Measurements from ENCODE around the gene DIS3L2. TPM values are rescaled to one million over a fixed set of nuclear protein-coding genes. Genes with fewer than 3 reads are reported as not detected.
"Not testable (repeated sequence)": the region's sequence is repeated elsewhere in the genome, so short reads cannot be mapped to it uniquely, and the experiment has no call there.

Gene DIS3L2
- total RNA-seq, 6 donors from 2014 or later = 31.2 to 98.5 (median 50.3) TPM

DNA sequence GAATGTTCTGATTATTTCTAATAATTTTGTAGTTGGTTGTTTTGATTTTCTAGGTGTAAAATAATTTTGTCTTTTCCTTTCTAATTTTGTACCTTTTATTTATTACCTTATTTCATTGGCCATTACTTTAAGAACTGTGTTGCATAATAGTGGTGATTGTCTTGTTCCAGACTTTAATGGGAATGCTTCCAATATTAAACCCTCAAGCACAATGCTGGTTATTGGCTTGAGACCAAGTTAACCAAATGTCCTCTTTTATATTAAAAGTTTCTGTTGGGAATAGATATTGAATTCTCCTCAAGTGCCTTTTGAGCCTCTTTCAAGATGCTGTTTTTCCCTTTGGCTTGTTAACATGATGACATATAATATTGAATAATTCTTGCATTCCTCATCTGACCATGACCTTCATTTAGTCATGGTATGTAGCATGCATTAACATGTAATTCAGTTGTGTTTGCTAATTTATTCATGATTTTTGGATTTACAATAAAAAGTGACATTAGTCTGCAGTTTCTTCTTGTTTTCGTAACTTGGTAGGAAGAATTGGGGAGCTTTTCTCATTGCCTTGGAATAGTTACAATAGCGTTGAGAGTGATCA is 141.7 kb downstream of the DIS3L2 start:
- Histone ChIP-seq H3K4me3 (no peak overlapping the region), H3K36me3 (no peaks in the 10 kb centered on the region), H3K9me3 (no peaks in the 10 kb centered on the region), H3K27me3 (no peaks in the 10 kb centered on the region), H3K4me1 (no peaks in the 10 kb centered on the region), H3K27ac (no peak overlapping the region)
- DNase-seq = no peak
- 98% methylated on average over 2 of the region's 2 CpGs for WGBS, 2 donors
- no peak for ATAC-seq (ENCODE audit: low FRiP score in 2 of 2)
- TF ChIP-seq POLR2AphosphoS5 (IDR thresholded peaks at IDR 0.05) (no peak), EP300 (IDR thresholded peaks at IDR 0.05) (no peak), POLR2A (IDR thresholded peaks at IDR 0.05) (no peak)
- TF ChIP-seq, protein P1, sequence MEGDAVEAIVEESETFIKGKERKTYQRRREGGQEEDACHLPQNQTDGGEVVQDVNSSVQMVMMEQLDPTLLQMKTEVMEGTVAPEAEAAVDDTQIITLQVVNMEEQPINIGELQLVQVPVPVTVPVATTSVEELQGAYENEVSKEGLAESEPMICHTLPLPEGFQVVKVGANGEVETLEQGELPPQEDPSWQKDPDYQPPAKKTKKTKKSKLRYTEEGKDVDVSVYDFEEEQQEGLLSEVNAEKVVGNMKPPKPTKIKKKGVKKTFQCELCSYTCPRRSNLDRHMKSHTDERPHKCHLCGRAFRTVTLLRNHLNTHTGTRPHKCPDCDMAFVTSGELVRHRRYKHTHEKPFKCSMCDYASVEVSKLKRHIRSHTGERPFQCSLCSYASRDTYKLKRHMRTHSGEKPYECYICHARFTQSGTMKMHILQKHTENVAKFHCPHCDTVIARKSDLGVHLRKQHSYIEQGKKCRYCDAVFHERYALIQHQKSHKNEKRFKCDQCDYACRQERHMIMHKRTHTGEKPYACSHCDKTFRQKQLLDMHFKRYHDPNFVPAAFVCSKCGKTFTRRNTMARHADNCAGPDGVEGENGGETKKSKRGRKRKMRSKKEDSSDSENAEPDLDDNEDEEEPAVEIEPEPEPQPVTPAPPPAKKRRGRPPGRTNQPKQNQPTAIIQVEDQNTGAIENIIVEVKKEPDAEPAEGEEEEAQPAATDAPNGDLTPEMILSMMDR (IDR thresholded peaks at IDR 0.05) = no peak

DNA sequence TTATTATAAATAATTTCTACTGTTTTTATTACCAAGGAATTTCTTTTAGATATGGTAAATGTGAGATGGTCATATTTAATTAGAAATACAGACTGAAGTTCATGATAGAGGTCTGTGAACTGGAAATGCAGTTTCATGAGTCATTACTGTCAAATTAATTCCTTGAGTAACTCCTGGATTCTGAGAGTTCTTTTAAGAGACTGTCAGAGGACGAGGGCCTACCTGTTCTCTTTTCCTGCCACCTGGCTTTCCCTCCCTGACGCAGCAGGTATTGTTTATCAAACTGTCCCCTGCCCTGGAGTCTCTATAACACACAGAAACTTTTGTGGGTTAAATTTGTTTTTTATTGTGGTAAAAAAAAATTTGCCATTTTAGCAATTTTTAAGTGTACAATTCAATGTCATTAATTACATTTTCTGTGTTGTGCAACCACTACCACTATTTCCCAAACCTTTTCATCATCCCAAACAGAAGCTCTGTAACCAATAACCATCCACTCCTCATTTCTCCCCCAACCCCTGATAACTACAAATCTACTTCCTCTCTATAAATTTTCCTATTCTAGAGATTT is 142.6 kb downstream of the DIS3L2 start:
- no peaks in the 10 kb centered on the region for H3K9me3 ChIP-seq
- H3K27ac ChIP-seq = no peak overlapping the region
- H3K27me3 ChIP-seq = no peaks in the 10 kb centered on the region
- no peak for ATAC-seq (ENCODE audit: low FRiP score in 2 of 2)
- H3K36me3 ChIP-seq = no peaks in the 10 kb centered on the region
- no peak for DNase-seq
- H3K4me1 ChIP-seq = no peaks in the 10 kb centered on the region
- 78 to 85% methylated on average over 2 of the region's 2 CpGs for WGBS, 2 donors
- no peak overlapping the region for H3K4me3 ChIP-seq
- TF ChIP-seq POLR2AphosphoS5 (IDR thresholded peaks at IDR 0.05) (no peak), POLR2A (IDR thresholded peaks at IDR 0.05) (no peak), EP300 (IDR thresholded peaks at IDR 0.05) (no peak)
- TF ChIP-seq, protein P1 (IDR thresholded peaks at IDR 0.05) = no peak

DNA sequence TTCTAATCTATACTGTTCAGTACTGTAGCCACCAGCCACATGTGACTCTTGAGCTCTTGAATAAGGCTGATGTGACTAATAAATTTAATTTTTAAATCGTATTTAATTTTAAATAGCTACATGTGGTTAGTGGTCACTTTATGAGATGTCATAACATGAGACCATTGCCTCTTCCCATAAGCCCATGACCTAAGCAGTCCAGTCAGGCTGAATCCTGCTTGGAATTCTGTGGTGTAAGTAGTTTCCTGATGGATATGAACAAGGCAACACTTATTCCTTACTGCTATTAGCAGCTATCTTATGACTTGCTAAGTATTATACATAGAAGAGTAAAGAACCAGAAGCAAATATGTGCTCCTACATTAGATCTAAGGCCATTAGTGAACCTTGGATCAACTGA is 150.0 kb downstream of the DIS3L2 start:
- DNase-seq = no peak
- ATAC-seq (ENCODE audit: low FRiP score in 2 of 2) = no peak
- Histone ChIP-seq H3K4me3 (no peak overlapping the region), H3K27ac (no peak overlapping the region), H3K36me3 (no peaks in the 10 kb centered on the region), H3K9me3 (no peaks in the 10 kb centered on the region), H3K27me3 (no peaks in the 10 kb centered on the region), H3K4me1 (no peaks in the 10 kb centered on the region)
- 93 to 100% methylated on average over 1 of the region's 1 CpG for WGBS, 2 donors
- TF ChIP-seq POLR2A (IDR thresholded peaks at IDR 0.05) (no peak), POLR2AphosphoS5 (IDR thresholded peaks at IDR 0.05) (no peak), EP300 (IDR thresholded peaks at IDR 0.05) (no peak)
- TF ChIP-seq, protein P1 (IDR thresholded peaks at IDR 0.05) = no peak

DNA sequence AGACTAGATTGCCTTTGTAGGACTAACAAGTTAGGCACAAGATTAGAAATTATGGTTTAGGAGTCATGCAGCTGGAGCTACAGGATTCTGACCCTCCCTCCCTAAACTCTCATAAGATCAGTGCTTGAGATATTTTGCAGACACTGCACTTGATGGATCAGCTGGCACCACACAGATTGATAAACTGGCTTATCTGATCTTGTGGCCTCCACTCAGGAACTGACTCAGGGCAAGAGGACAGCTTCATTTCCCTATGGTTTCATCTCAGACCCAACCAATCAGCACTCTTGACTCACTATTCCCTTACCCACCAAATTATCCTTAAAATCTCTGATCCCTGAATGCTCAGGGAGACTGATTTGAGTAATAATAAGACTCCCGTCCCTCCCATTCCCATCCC is 152.3 kb downstream of the DIS3L2 start:
- Histone ChIP-seq H3K4me1 (no peaks in the 10 kb centered on the region), H3K4me3 (no peak overlapping the region), H3K27ac (no peak overlapping the region), H3K9me3 (no peaks in the 10 kb centered on the region), H3K36me3 (no peaks in the 10 kb centered on the region), H3K27me3 (no peaks in the 10 kb centered on the region)
- DNase-seq = no peak
- no peak for ATAC-seq (ENCODE audit: low FRiP score in 2 of 2)
- TF ChIP-seq EP300 (IDR thresholded peaks at IDR 0.05) = no peak
- TF ChIP-seq, protein P1 (IDR thresholded peaks at IDR 0.05) = no peak
- TF ChIP-seq POLR2A (IDR thresholded peaks at IDR 0.05) = no peak
- no peak for TF ChIP-seq POLR2AphosphoS5 (IDR thresholded peaks at IDR 0.05)
- WGBS, 2 donors = 93 to 100% methylated on average over 1 of the region's 1 CpG

DNA sequence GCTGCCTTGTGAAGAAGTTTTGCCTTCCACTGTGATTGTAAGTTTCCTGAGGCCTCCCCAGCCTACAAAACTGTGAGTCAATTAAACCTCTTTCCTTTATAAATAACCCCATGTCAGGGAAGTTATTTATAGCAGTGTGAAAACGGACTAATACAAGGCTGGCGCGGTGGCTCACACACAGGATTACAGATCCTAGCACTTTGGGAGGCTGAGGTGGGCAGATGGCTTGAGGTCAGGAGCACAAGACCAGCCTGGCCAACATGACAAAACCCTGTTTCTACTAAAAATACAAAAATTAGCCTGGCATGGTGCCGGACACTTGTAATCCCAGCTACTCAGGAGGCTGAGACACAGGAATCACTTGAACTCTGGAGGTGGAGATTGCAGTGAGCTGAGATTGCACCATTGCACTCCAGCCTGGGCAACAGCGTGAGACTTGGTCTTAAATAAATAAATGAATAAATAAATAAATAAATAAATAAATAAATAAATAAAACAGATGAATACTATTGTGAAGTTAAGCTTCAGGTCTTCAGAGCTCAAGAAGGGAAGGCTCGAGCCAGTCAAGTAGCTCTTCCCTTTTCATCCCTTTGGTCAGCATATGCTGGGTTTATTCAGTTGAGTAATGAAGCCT is 154.3 kb downstream of the DIS3L2 start:
- not testable (repeated sequence) for H3K9me3 ChIP-seq; ATAC-seq (ENCODE audit: low FRiP score in 2 of 2); H3K36me3 ChIP-seq; DNase-seq; H3K27me3 ChIP-seq; H3K4me3 ChIP-seq; H3K4me1 ChIP-seq; H3K27ac ChIP-seq
- 91 to 96% methylated on average over 6 of the region's 6 CpGs for WGBS, 2 donors
